Activated T-cell treated with anti-CD3 and anti-CD28 coated beads, Interleukin-2, amount 50 U/mL, for 48 hours (primary cell): Measurements from ENCODE around the gene METRNL.
"Not testable (repeated sequence)": the region's sequence is repeated elsewhere in the genome, so short reads cannot be mapped to it uniquely, and the experiment has no call there.

ENCODE experiments used
- DNase-seq, 2 experiments: peaks; one replicate each; pipeline ENCODE4 v3.0.0-alpha.2; 2020

Gene METRNL

DNA sequence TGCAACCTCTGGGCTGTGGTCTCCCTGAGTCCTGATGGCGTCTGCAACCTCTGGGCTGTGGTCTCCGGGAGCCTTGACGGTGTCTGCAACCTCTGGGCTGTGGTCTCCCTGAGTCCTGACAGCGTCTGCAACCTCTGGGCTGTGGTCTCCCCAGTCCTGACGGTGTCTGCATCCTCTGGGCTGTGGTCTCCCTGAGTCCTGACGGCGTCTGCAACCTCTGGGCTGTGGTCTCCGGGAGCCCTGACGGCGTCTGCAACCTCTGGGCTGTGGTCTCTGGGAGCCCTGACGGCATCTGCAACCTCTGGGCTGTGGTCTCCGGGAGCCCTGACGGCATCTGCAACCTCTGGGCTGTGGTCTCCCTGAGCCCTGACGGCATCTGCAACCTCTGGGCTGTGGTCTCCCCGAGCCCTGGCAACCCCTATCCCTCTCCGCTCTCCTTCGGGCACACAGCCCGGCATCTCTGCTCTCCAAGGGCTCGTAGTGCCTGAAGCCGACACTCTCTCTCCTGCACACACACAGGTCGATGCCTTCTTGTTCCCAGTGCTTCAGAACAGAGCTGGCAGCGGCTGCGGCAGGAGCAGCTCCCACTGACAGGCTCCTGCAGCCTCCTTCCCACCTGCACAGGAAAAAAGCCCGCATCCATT, 45.6 kb downstream of the METRNL start:
- DNase-seq: peak in 1 of 2 experiments; percentile 51

GRCh38 chr17:83125515-83126274, 46.3 kb downstream of the METRNL start:
- no peak for DNase-seq

GRCh38 chr17:83126275-83126811, 46.9 kb downstream of the METRNL start:
- DNase-seq: no peak

DNA sequence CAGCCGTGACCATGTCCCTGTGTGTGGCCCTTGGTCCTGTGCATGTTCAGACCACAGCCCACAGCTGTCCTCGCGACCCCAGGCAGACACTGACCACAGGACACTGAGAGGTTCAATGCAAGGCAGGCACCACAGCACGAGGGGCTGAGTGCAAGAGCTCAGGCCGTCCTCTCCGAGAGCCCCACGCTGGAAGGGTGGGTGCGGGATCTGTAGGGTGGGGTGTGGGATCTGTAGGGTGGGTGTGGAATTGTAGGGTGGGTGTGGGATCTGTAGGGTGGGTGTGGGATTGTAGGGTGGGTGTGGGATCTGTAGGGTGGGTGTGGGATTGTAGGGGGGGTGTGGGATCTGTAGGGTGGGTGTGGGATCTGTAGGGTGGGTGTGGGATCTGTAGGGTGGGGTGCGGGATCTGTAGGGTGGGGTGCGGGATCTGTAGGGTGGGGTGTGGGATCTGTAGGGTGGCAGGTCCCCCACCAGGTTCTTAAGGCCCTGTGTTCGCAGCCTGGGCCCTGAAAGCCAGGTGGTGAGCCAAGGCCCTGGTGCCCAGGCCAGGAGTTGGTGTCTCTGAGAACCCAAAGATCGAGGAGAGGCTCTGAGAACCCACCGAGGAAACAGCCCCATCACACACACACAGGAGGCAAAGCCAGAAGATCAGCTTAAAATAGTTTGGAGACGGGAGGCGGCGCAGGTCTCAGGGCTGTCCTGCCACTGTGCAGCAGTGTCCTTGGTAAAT, 48.2 kb downstream of the METRNL start:
- DNase-seq: no peak

GRCh38 chr17:83128306-83129240, 49.2 kb downstream of the METRNL start:
- DNase-seq: no peak

DNA sequence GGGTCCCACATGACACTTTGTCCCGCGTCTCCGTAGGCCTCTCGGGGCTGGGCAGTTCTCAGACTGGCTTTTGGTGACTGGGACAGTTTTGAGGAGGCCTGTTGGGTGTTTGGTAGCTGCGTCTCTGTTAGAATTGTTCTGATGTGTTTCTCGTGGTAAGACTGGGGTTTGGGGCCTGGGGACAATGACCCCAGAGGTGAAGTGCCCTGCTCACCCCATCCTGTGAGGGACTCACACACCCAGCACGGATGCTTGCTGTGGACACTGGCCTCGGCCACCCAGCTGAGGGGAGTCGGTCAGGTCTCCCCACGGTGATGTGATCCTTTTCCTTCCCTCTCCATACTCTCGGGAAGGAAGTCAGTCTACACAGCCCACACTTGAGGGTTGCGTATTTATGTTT, 50.3 kb downstream of the METRNL start:
- DNase-seq: no peak

GRCh38 chr17:83131401-83132011, 52.1 kb downstream of the METRNL start:
- DNase-seq: no peak

DNA sequence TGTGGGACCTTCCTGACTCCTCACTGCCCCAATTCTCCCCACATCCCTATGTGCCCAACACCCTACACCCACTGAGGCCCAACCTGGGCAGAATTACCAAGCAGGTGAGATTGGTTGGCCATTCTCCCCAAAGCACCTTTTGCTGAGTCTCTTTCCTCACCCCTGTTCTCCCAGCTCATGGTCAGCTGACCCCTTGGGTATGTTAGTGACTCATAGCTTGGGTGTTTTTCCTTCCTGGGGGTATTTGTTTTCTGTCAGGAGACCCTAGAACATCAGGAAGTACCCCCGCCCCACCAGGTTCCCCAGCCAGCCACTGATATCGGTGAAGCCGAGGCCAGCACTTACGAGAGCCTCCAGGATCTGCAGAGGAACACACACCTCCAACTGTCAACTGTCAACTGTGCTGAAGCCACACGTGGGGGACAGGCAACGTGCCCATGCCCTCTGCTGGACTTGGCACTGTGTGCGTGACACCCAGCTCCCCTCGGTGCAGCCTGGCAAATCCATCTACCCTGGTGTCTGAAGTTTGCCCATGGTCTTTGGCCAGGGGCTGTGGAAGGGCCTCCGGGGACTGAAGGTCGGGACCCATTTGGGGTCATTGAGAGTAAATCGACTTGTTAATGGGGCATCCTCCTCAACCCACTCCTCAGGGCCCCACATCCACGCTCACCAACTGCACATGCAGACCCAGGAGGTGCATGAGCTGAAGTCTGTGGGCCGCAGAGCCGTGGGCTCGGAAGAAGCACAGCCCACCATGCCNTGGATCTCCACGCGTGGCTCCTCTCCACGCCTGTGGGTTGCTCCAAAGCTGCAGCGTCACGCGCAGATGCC, 53.1 kb downstream of the METRNL start:
- no peak for DNase-seq

DNA sequence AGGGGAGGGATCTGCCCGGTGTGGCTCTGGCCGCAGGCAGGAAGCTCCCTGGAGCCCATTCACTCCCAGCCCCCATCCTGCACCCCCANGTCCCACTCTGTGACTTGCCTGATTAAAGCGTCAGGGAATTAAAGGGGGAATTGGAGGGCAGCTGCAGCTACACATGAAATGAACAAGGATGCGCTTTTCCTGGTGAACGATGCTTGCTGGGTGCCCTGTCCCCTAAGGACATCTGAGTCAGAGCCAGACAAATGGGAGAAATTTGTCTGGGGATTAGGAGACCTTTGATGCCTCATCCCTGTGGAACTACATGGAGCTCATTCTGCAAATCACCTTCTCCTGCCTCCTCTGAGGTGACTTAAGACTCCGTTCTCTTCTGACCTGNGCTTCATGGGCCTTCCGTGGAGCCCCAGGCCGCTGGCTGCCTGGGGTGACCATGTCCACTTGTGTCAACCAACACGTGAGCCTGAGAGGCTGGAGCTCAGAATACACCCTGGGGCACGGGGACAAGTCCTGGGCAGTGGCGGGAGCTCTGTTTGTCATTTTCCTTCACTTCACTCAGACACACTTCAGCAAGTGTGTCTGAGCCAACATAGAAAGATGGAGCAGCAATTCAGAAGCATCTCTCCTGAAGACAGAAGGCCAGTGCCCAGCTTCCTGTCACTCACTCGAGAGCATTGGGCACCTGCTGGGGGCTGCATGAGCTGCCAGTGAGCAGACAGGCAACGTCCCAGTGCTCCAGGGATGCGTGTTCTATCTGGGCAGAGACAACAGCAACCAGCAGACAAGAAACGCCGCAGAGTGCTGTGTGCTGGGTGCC, 54.1 kb downstream of the METRNL start:
- no peak for DNase-seq

DNA sequence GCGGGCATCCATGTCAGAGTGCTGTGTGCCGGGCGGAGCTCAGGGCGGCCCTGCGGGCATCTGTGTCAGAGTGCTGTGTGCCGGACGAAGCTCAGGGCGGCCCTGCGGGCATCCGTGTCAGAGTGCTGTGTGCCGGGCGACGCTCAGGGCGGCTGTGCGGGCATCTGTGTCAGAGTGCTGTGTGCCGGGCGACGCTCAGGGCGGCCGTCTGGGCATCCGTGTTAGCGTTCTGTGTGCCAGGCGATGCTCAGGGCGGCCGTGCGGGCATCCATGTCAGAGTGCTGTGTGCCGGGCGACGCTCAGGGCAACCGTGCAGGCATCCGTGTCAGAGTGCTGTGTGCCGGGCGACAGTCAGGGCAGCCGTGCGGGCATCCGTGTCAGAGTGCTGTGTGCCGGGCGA, 55.0 kb downstream of the METRNL start:
- DNase-seq: not testable (repeated sequence)

DNA sequence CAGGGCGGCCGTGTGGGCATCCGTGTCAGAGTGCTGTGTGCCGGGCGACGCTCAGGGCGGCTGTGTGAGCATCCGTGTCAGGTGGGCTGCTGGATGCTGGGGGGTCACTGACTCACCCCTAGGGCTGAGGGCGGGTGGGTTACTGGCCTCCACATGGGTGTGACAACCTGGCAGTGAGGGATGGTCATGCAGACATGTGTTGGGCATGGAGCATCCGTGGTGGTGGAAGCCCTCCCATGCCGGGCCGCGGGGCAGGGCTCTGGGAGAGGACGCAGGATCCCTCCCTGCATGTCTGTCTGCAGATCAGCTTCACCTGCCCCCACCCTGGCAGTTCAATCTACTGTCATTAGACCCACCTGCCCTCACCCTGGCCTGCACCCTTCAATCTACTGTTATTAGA, 56.3 kb downstream of the METRNL start:
- peak in 1 of 2 experiments; percentile 4 for DNase-seq

DNA sequence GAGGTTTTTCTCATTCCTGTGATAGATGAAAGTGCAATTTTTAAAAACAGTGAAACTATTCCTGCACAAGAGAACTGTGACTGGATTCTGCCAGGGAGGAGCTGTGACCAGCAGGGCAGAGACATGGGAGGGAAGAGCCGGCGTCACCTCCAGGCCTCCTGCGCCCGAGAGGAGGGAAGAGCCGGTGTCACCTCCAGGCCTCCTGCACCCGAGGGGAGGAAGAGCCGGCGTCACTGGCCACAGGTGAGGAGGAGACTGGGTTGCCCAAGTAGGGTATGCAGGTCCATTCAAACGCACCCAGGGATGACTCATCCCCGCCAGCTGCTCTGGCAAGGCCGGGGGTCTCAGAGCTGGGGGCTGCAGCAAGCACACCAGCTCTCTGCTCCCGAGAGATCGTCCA, 56.7 kb downstream of the METRNL start:
- DNase-seq: no peak

- DNase-seq: no peak
These were observed 57.5 kb downstream of the METRNL start for GRCh38 chr17:83136931-83137330.

DNA sequence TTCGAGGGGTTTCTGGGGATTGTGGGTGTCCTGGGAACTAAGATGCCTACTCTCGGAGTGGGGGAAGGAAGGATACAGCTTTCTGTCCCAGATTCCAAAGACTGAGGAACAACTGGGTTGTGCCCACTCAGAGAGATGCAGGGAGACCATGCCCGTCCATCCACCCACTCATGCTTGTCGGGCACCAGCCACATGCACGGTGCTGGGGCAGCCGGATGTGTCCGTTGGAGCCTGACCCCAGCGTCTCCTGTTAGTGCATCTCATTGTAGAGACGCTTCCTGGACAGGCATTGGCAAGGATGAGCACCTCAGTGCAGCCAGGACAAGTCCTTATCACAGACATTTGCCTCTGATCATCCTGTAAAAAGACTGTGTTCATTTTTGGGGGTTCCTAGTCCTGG, 58.1 kb downstream of the METRNL start:
- peak in 1 of 2 experiments; percentile 3 for DNase-seq

GRCh38 chr17:83138820-83139219, 59.4 kb downstream of the METRNL start:
- no peak for DNase-seq

DNA sequence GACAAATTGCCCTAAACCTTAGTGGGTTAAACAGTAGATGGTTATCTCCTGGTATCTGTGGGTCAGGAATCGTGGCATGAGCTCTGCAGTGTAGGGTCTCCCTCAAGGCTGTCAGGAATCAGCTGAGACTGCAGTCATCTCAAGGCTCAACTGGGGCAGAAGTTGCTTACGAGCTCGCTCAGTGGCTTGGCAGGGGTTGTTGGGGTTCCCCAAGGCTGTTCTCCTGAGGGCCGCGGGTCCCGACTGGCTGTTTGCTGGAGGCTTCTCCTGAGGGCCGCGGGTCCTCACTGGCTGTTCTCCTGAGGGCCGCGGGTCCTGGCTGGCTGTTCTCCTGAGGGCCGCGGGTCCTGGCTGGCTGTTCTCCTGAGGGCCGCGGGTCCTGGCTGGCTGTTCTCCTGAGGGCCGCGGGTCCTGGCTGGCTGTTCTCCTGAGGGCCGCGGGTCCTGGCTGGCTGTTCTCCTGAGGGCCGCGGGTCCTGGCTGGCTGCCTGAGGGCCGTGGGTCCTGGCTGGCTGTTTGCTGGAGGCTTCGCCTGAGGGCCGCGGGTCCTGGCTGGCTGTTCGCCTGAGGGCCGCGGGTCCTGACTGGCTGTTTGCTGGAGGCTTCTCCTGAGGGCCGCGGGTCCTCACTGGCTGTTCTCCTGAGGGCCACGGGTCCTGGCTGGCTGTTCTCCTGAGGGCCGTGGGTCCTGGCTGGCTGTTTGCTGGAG, 60.3 kb downstream of the METRNL start:
- DNase-seq: peak in 1 of 2 experiments; percentile 4

DNA sequence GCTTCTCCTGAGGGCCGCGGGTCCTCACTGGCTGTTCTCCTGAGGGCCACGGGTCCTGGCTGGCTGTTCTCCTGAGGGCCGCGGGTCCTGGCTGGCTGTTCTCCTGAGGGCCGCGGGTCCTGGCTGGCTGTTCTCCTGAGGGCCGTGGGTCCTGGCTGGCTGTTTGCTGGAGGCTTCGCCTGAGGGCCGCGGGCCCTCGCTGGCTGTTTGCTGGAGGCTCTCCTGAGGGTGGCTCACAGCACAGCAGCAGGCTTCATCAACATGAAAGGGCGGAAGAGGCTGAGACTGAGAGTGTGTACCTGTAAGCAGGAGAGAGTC, 60.8 kb downstream of the METRNL start:
- DNase-seq: not testable (repeated sequence)

GRCh38 chr17:83142619-83143018, 63.2 kb downstream of the METRNL start:
- no peak for DNase-seq

- peak in 1 of 2 experiments; percentile 10 for DNase-seq
These were observed 64.4 kb downstream of the METRNL start for GRCh38 chr17:83143817-83144231.
